PC-9 (cell line): ENCODE data around the gene EDEM2. TPM values are rescaled to one million over a fixed set of nuclear protein-coding genes. Genes with fewer than 3 reads are reported as not detected.

Experiments
- BruUV-seq: library from RNA; stranded (reverse); fragments of 400-500 nt; replicated peaks from 2 replicates; lab custom pipeline; 2021; lab: Mats Ljungman, UMichigan
- CTCF ChIA-PET: fragments of 300-600 bp; sonication (Branson Sonifier 250); formaldehyde crosslinking; loops from one replicate; lab custom pipeline; 2022; ENCODE audit warnings: antibody characterized with exemption; lab: Charles Lee
- POLR2A ChIA-PET: fragments of 300-600 bp; sonication (Branson Sonifier 250); formaldehyde crosslinking; loops from one replicate; lab custom pipeline; 2022; ENCODE audit warnings: antibody characterized with exemption; ENCODE audit not compliant: unreplicated experiment; lab: Charles Lee
- DNase-seq, 2 experiments: peaks; one replicate each; pipeline versions ENCODE4 v3.0.0 to v3.0.0-alpha.2; 2015 to 2022; ENCODE audit warnings: mixed read lengths in 1 of 2
- H2AFZ ChIP-seq: fragments of 200-600 bp; sonication (generic); 2 replicates; pipeline ENCODE4 v1.8.1; 2017; ENCODE audit warnings: antibody characterized with exemption
- H3F3A ChIP-seq: fragments of 200-600 bp; sonication (generic); 2 replicates; pipeline ENCODE4 v1.8.1; 2017; ENCODE audit warnings: antibody characterized with exemption, mild to moderate bottlenecking, low read depth; ENCODE audit not compliant: insufficient read depth
- H3K27ac ChIP-seq: fragments of 200-600 bp; sonication (generic); 2 replicates; pipeline ENCODE4 v1.6.1; 2016; ENCODE audit warnings: mixed run types
- H3K27me3 ChIP-seq: fragments of 200-600 bp; sonication (generic); 2 replicates; pipeline ENCODE4 v1.6.1; 2016; ENCODE audit warnings: low read depth, mixed run types; ENCODE audit not compliant: insufficient read depth
- H3K36me3 ChIP-seq: fragments of 200-600 bp; sonication (generic); 2 replicates; pipeline ENCODE4 v1.6.1; 2016; ENCODE audit warnings: low read depth, mixed run types
- H3K4me1 ChIP-seq: fragments of 200-600 bp; sonication (generic); replicated peaks from 2 replicates; pipeline ENCODE4 v1.6.1; 2016; ENCODE audit warnings: mixed run types; ENCODE audit not compliant: insufficient read depth
- H3K4me2 ChIP-seq: fragments of 200-600 bp; sonication (generic); 2 replicates; pipeline ENCODE4 v1.6.1; 2017; ENCODE audit warnings: mixed run types
- H3K4me3 ChIP-seq: fragments of 200-600 bp; sonication (generic); 2 replicates; pipeline ENCODE4 v1.6.1; 2016; ENCODE audit warnings: mixed run types
- H3K79me2 ChIP-seq: fragments of 200-600 bp; sonication (generic); 2 replicates; pipeline ENCODE4 v1.6.1; 2017; ENCODE audit warnings: low read depth, mixed run types
- H3K9me2 ChIP-seq: fragments of 200-600 bp; sonication (generic); 2 replicates; pipeline ENCODE4 v1.8.1; 2017; ENCODE audit warnings: mild to moderate bottlenecking; ENCODE audit not compliant: insufficient read depth
- H3K9me3 ChIP-seq: fragments of 200-600 bp; sonication (generic); 2 replicates; pipeline ENCODE4 v1.8.1; 2016; ENCODE audit warnings: low read depth; ENCODE audit not compliant: insufficient read depth
- H4K20me1 ChIP-seq: fragments of 200-600 bp; sonication (generic); 2 replicates; pipeline ENCODE4 v1.8.1; 2017; ENCODE audit not compliant: insufficient read depth
- EZH2 ChIP-seq: fragments of 200-600 bp; sonication (generic); IDR thresholded peaks from 2 replicates; pipeline ENCODE4 v1.8.0; 2017; ENCODE audit warnings: antibody characterized with exemption, low read depth
- intact Hi-C: fragments of 100-400 bp; cut with micrococcal nuclease; formaldehyde crosslinking; loops from one replicate; pipeline ENCODE4 v1.10.0; 2022; ENCODE audit not compliant: unreplicated experiment
- total RNA-seq: library from RNA; stranded (reverse); gene quantifications from 2 replicates; pipeline ENCODE4 v1.2.3, GENCODE V29; 2021
- TF ChIP-seq, protein P1 (sequence below): fragments of 200-600 bp; sonication (generic); conservative IDR thresholded peaks from 2 replicates; pipeline ENCODE4 v1.6.1; 2017; ENCODE audit warnings: mixed run types, antibody characterized with exemption, mild to moderate bottlenecking, moderate library complexity

Gene EDEM2
- total RNA-seq, 1 experiment from 2014 or later = 34.9 TPM

DNA sequence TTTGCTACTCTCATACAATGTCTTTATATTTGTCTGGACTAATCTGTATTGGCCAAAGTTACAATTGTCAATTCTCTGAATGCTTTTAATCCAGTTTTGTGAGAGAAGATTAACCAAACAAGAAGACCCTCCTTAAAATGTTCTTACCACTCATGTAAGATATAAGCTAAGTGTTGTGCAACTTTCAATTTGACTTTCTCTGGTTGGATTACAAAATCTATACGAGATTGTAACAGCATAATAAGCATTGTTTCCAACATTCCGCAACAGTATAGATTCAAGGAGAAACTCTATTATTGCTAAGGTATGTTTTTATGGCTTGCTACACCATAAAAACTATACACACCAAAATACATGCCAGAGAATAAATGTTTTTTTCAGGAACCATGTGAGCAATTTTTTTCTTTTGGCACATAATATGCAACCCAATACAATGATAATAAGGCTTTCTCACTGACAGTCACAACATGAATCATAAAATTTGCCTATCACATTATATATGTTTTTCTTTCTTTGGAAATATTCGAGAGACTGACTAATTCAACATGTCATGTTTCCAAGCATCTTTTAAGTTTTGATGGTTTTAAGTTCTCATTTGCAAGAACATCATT is 42.3 kb downstream of the EDEM2 start:
- H3K9me3 ChIP-seq = no peaks in the 10 kb centered on the region
- no peak overlapping the region for H3K4me3 ChIP-seq
- H3K4me1 ChIP-seq = peaks cover 17% of the 10 kb centered on the region; the same call in 1 of the 2 replicates
- ChIA-PET POLR2A (interaction anchor here (0.6 kb wide), 1 partner anchor 226 kb away, joined by 3 read pairs; no protein-coding TSS in a partner anchor), CTCF (interaction anchor here (0.6 kb wide), 1 partner anchor 12 kb away, joined by 5 read pairs; the partner anchor contains the start of gene TRPC4AP)
- H3K36me3 ChIP-seq = no peaks in the 10 kb centered on the region
- H3K79me2 ChIP-seq = no peaks in the 10 kb centered on the region
- no peak overlapping the region for H2AFZ ChIP-seq
- no peaks in the 10 kb centered on the region for H3K9me2 ChIP-seq
- DNase-seq = no peak
- intact Hi-C loops = no loop called here
- BruUV-seq = no TSS peak
- H3K27ac ChIP-seq = no peak overlapping the region
- H4K20me1 ChIP-seq = no peaks in the 10 kb centered on the region
- H3F3A ChIP-seq = peaks cover 5% of the 10 kb centered on the region; the same call in 1 of the 2 replicates
- H3K4me2 ChIP-seq = no peak overlapping the region
- no peaks in the 10 kb centered on the region for H3K27me3 ChIP-seq
- no peak for TF ChIP-seq EZH2
- TF ChIP-seq, protein P1, sequence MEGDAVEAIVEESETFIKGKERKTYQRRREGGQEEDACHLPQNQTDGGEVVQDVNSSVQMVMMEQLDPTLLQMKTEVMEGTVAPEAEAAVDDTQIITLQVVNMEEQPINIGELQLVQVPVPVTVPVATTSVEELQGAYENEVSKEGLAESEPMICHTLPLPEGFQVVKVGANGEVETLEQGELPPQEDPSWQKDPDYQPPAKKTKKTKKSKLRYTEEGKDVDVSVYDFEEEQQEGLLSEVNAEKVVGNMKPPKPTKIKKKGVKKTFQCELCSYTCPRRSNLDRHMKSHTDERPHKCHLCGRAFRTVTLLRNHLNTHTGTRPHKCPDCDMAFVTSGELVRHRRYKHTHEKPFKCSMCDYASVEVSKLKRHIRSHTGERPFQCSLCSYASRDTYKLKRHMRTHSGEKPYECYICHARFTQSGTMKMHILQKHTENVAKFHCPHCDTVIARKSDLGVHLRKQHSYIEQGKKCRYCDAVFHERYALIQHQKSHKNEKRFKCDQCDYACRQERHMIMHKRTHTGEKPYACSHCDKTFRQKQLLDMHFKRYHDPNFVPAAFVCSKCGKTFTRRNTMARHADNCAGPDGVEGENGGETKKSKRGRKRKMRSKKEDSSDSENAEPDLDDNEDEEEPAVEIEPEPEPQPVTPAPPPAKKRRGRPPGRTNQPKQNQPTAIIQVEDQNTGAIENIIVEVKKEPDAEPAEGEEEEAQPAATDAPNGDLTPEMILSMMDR = no peak

DNA sequence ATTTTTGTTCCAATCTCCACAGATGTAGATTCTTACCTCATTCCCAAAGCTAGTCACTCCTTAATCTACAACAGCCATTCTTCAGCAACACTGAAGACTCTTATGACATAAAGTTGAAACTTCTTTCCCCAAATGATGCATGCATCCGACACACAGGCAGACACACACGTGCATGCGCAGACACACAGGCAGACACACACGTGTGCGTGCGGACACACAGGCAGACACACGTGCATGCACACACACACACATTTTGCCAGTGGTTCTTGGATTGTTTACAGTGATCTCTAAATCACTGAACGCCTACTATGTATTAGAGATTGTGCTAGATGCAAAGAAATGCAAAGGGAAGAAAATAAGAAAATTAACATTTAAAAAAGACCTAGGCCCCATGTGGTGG is 45.5 kb downstream of the EDEM2 start:
- no peaks in the 10 kb centered on the region for H3K9me2 ChIP-seq
- no peak overlapping the region for H3K27ac ChIP-seq
- DNase-seq = no peak
- intact Hi-C loops = no loop called here
- no peaks in the 10 kb centered on the region for H3K36me3 ChIP-seq
- ChIA-PET CTCF (no interaction called here), POLR2A (no interaction called here)
- BruUV-seq = no TSS peak
- H3K9me3 ChIP-seq = no peaks in the 10 kb centered on the region
- peaks cover 4% of the 10 kb centered on the region for H3F3A ChIP-seq
- peaks cover 6% of the 10 kb centered on the region; the same call in 1 of the 2 replicates for H3K4me1 ChIP-seq
- no peak overlapping the region for H2AFZ ChIP-seq
- no peaks in the 10 kb centered on the region for H4K20me1 ChIP-seq
- TF ChIP-seq EZH2 = no peak
- TF ChIP-seq, protein P1 = no peak
- no peak overlapping the region for H3K4me2 ChIP-seq
- H3K27me3 ChIP-seq = no peaks in the 10 kb centered on the region
- H3K4me3 ChIP-seq = no peak overlapping the region
- no peaks in the 10 kb centered on the region for H3K79me2 ChIP-seq

DNA sequence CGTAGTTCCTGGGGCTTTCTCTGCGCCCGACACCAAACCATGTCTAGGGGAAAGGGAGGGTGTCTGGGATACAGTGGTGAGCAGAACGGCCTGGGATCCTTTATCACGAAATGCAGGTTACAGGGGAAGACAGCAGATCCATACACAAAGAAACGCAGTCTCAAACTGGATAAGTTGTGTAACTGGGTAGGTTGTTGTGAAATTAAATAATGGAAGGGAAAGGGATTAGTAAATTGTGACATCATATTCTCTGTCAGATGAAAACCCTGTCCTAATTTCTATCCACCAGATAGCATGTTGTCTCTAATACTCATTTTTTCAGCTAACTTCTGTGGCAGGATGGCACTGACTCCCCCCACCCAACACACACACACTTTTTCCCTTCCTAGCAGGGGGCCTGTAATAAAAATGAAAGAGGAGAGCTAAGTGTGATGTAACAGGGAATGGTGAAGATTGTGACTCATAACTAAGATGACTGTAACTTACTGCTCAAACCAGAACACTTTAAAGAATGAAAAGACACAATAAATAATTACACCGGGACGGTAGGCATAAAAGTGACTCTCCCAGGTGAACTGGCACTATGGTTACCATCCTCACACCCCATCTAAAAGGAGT is 53.8 kb downstream of the EDEM2 start:
- TSS peak; percentile 96 for BruUV-seq
- intact Hi-C loops = loop anchor here (1.0 to 10.0 kb wide), 5 partner anchors 53 to 959 kb away; partner anchors contain the start of genes ACSS2, CEP250 and EDEM2
- CTCF ChIA-PET = interaction anchor here (1.7 kb wide), 1 partner anchor 218 kb away, joined by 4 read pairs; no protein-coding TSS in a partner anchor
- H3K79me2 ChIP-seq = peaks cover 39% of the 10 kb centered on the region
- no peaks in the 10 kb centered on the region for H3K9me2 ChIP-seq
- H3K4me3 ChIP-seq = peak overlapping the region; percentile 92
- peak overlapping the region; percentile 98 for H3K27ac ChIP-seq
- POLR2A ChIA-PET = no interaction called here
- peaks cover 4% of the 10 kb centered on the region for H4K20me1 ChIP-seq
- H3K9me3 ChIP-seq = no peaks in the 10 kb centered on the region
- H3K4me2 ChIP-seq = peak overlapping the region; percentile 93
- peak; percentile 29 to 85 for DNase-seq
- peaks cover 33% of the 10 kb centered on the region for H3F3A ChIP-seq
- H3K4me1 ChIP-seq = peaks cover 31% of the 10 kb centered on the region
- H2AFZ ChIP-seq = peak overlapping the region; percentile 86
- no peak for TF ChIP-seq EZH2
- TF ChIP-seq, protein P1 = no peak
- H3K27me3 ChIP-seq = no peaks in the 10 kb centered on the region
- H3K36me3 ChIP-seq = no peaks in the 10 kb centered on the region
